ENCODE measurements around the gene COL4A2.

COL4A2 gene

DNA sequence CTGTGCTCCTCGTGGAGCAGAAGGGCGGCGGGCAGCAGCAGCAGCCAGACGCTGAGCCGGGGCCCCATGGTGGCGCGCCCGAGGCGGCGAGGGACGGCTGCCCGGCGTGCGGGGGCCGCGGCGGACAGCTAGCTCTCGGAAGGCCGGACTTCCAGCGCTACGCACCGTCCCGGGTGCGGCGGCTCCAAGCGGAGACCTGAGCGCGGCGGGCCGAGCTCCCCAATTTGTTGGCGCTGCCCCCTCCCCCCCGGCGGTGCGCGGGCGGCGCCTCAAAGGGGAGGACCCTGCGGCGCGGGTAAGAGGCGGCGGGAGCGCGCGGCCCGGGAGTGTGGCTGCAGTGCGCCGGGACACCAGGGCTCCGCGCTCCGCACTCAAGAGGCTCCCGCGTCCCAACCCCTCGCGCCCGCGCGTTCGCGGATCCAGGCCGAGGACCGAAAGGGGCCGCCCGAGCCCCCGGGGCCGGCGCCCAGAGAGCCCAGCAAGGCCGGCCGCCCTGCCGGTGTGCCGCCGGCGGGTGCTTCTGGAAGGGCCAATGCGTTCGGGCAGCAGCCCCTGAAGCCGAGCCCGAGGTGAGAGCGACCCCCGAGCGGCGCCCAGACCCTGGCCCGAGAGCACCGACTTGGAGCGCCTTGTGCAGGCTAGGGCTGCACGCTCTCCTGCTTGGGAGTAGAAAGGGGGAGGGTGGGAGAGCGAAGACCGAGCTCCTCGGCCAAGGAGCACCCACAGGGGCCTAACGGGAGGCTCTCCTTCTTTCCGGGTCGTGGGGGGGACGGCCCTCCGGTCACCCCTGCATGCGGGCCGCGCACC is at the start of gene COL4A2, which contains the start of gene COL4A1:
TSS of gene COL4A2 (plus strand) at position 325 of the 807 bp plus-strand sequence. CDS start 620 bp downstream, outside the sequence.
TSS of gene COL4A1 (minus strand) at position 198 of the 807 bp plus-strand sequence. CDS start at position 68, 130 bp downstream.
- TF ChIP-seq, protein P1, sequence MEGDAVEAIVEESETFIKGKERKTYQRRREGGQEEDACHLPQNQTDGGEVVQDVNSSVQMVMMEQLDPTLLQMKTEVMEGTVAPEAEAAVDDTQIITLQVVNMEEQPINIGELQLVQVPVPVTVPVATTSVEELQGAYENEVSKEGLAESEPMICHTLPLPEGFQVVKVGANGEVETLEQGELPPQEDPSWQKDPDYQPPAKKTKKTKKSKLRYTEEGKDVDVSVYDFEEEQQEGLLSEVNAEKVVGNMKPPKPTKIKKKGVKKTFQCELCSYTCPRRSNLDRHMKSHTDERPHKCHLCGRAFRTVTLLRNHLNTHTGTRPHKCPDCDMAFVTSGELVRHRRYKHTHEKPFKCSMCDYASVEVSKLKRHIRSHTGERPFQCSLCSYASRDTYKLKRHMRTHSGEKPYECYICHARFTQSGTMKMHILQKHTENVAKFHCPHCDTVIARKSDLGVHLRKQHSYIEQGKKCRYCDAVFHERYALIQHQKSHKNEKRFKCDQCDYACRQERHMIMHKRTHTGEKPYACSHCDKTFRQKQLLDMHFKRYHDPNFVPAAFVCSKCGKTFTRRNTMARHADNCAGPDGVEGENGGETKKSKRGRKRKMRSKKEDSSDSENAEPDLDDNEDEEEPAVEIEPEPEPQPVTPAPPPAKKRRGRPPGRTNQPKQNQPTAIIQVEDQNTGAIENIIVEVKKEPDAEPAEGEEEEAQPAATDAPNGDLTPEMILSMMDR (conservative IDR thresholded peaks at IDR 0.05; ENCODE audit: control insufficient read depth, insufficient read depth, low read depth, low read length): no peak
- peak within 1 kb of the TSS; percentile 77 for H3K4me3 ChIP-seq (ENCODE audit: control insufficient read depth, low read depth, low read length)
- peak; percentile 62 for DNase-seq (ENCODE audit: low read depth)

DNA sequence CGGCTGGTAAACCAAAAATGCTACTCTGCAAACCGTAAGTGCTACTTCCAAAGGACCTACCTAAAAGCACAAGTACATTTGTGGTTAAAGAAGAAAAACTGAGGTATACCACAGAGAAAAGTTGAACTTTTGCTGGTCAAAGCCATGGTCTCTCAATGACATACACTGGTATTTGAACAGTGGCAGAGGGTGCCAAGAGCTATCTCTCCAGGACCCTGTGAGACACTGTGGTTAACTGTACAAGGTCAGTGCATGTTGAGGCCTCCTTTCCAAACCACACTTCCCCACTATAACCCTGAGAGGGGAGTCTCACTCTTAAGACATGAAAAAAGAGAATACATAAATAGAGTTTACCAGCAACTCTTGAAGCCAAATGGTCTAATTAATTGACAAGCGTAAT is 49.7 kb upstream of the COL4A2 start:
- no peak overlapping the region for H3K4me3 ChIP-seq (ENCODE audit: control insufficient read depth, low read depth, low read length)
- no peak for DNase-seq (ENCODE audit: low read depth)
- TF ChIP-seq, protein P1 (conservative IDR thresholded peaks at IDR 0.05; ENCODE audit: control insufficient read depth, insufficient read depth, low read depth, low read length): no peak

DNA sequence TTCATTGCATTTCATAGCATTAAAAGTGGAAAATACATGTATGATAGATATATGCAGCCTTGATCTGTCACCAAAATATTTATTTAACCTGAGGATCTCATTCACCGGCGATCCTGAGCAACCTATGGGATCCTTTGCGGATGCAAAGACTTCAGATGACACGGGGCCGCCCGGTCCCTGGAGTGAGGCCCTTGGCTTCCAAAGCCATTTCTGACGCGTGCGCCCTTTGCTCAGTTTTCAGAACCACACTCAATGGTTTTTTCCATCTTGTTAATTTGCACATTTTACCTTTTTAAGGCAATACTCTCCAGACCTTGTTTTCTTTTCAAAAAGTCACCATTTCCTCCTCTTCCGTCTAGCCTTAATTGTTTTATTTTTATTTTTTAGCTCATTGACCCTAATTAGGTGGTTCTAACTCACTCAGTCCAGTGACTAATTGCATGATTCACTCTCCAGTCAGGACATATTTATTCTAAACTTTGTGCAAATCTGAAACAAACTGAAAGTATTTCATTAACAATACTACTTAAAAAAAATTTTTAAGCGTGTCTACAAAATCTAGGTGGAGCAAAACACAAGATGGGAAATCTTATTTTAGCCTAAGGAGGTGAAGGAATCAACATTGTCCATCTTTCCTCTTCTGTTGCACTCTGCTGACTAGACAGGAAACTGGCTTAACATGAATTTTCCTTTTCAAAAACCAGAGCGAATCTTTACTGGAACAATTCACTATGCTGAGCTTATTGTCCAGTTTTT is 48.0 kb upstream of the COL4A2 start:
- TF ChIP-seq, protein P1 (conservative IDR thresholded peaks at IDR 0.05; ENCODE audit: control insufficient read depth, insufficient read depth, low read depth, low read length): no peak
- DNase-seq (ENCODE audit: low read depth): peak; percentile 57
- no peak overlapping the region for H3K4me3 ChIP-seq (ENCODE audit: control insufficient read depth, low read depth, low read length)

DNA sequence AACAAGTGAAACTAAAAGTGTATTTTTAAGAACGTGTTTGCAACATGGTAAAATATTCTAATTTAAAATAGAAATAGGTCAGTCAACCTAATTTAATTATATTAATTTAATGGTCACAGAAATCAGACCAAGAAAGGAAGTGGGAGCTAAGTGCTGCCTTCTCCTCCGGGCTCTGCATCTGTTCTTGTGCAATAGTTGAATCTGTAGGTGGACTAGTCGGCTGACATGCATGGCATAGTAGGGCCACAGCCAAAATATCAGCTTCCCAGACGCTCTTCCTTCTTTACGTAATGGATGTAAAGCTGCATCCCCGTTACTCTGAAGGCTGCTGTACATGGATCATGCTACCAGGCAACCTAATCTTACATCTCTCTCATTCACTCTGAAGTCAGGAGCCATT is 47.4 kb upstream of the COL4A2 start:
- peak overlapping the region; percentile 7 for H3K4me3 ChIP-seq (ENCODE audit: control insufficient read depth, low read depth, low read length)
- DNase-seq (ENCODE audit: low read depth): peak; percentile 73
- TF ChIP-seq, protein P1 (conservative IDR thresholded peaks at IDR 0.05; ENCODE audit: control insufficient read depth, insufficient read depth, low read depth, low read length): no peak

DNA sequence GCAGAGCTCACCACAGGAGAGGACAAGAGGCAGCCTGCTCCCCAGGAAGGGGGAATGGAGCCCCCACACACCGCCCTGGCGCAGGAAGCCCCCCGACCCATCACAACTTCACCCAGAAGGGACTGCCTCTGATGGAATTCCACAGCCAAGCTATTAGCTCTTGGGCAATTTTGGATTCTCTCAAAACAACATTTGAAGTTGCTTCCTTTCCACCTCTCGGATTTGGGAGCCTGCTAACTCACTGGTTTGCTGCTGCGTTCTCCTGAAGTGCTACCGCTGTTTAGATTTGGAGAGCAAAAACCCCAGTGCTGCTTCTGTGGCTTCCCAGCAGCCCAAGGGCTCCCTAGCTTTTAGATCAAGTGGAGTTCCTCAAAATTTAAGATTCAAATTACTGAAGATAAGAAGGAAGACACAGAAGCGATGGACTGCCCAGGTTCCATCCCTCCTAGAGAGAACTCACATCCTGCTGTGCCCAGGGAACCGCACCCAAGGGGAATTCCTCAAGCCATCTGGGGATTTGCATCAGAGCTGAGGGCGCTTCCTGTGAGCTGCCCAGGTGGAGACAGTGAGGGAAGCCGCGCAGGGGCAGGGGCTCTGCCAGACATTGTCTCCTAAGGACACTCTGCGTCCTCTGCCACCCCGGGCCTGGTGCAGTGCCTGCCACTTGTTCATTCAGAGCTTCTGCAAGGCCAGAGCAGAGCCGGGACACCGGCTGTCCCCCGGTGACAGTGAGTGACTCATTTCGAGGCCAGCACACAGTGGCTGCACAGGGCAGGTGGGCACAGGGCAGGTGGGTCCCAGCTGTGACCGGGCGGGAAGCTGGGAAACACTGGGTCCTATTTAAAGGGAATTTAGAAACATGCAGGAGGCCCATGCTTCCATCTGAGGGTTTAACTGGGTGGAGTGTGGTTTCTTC is 45.7 kb upstream of the COL4A2 start:
- TF ChIP-seq, protein P1 (conservative IDR thresholded peaks at IDR 0.05; ENCODE audit: control insufficient read depth, insufficient read depth, low read depth, low read length): no peak
- no peak for DNase-seq (ENCODE audit: low read depth)
- H3K4me3 ChIP-seq (ENCODE audit: control insufficient read depth, low read depth, low read length): no peak overlapping the region

DNA sequence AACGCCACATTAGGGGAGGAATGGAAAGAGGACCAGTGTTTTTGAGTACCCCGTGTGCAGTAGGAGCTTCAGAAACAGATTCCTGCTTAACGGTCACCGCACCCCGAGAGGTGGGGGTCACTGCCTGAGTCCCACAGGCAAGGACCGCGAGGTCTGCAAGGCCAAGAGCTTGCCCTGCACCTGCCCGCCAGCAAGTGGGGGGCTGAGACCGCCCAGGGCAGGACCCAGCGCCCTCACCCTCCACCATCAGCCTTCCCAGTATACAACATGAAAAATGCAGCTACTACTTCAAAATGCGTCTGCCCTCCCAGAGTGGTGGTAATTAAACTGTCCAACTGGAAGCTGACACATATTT is 45.0 kb upstream of the COL4A2 start:
- TF ChIP-seq, protein P1 (conservative IDR thresholded peaks at IDR 0.05; ENCODE audit: control insufficient read depth, insufficient read depth, low read depth, low read length): no peak
- DNase-seq (ENCODE audit: low read depth): no peak
- H3K4me3 ChIP-seq (ENCODE audit: control insufficient read depth, low read depth, low read length): no peak overlapping the region
